Left lung (tissue), 10 donors: ENCODE results near the gene ZFP3. TPM values are rescaled to one million over a fixed set of nuclear protein-coding genes. Genes with fewer than 3 reads are reported as not detected.
"Not testable (repeated sequence)": the region's sequence is repeated elsewhere in the genome, so short reads cannot be mapped to it uniquely, and the experiment has no call there.

Source experiments
- ATAC-seq: fragments of 200-7000 bp; cut with Tn5 transposase; one replicate; pipeline ENCODE4 v1.9.1; 2020; ENCODE audit warnings: moderate library complexity
- DNase-seq, 4 donors: peaks; one replicate each; pipeline ENCODE4 v3.0.0-alpha.2; 2013 to 2020
- H3K27ac ChIP-seq, 2 donors: fragments of 200-600 bp; sonication (generic) in 1 of 2; one replicate each; pipeline versions ENCODE4 v1.5.0 to v1.8.0; 2020 to 2021
- H3K27me3 ChIP-seq, 2 donors: fragments of 200-600 bp; sonication (generic) in 1 of 2; one replicate each; pipeline versions ENCODE4 v1.5.0 to v1.8.0; 2020 to 2021
- H3K36me3 ChIP-seq, 2 donors: fragments of 200-600 bp; sonication (generic) in 1 of 2; one replicate each; pipeline versions ENCODE4 v1.5.0 to v1.8.0; 2020 to 2021
- H3K4me1 ChIP-seq, 2 donors: fragments of 200-600 bp; one replicate each; pipeline ENCODE4 v1.8.0; 2021
- H3K4me3 ChIP-seq, 2 donors: fragments of 200-600 bp; sonication (generic) in 1 of 2; one replicate each; pipeline versions ENCODE4 v1.5.0 to v1.8.0; 2020 to 2021; ENCODE audit warnings: mild to moderate bottlenecking in 1 of 2
- H3K9me3 ChIP-seq, 2 donors: fragments of 200-600 bp; sonication (generic) in 1 of 2; one replicate each; pipeline versions ENCODE4 v1.5.0 to v1.8.0; 2020 to 2021
- intact Hi-C, 2 donors: fragments of 100-400 bp; cut with DNase I; formaldehyde crosslinking; loops; one replicate each; pipeline versions ENCODE4 v1.11.2 to v1.14.2; 2022
- polyA plus RNA-seq, 6 donors: library from polyadenylated mRNA; unstranded; fragments of 120-200 nt; gene quantifications; one replicate each; pipeline ENCODE4 v1.2.1, GENCODE V29; 2013; ENCODE audit not compliant: insufficient read length in 6 of 6
- total RNA-seq, 2 donors: library from RNA; stranded (reverse); fragmentation: NEBNext Ultra II Directional; extraction: Animal tissue kit (Norgen Biotek cat#: 25700); gene quantifications; one replicate each; pipeline ENCODE4 v1.2.1, GENCODE V29; 2021
- TF ChIP-seq, protein P1 (sequence below), 2 donors: fragments of 200-600 bp; sonication (generic) in 1 of 2; IDR thresholded peaks; one replicate each; pipeline versions ENCODE4 v1.5.0 to v1.8.0; 2021; ENCODE audit warnings: antibody characterized with exemption in 2 of 2
- donor health status: DM: no; HTN: yes; CAD: no.
- donor health status: DM: no; HTN: no; CAD: no.

The ZFP3 gene
- total and polyA plus RNA-seq, 8 donors, result 4.9 to 10.3 (median 9.3) TPM

DNA sequence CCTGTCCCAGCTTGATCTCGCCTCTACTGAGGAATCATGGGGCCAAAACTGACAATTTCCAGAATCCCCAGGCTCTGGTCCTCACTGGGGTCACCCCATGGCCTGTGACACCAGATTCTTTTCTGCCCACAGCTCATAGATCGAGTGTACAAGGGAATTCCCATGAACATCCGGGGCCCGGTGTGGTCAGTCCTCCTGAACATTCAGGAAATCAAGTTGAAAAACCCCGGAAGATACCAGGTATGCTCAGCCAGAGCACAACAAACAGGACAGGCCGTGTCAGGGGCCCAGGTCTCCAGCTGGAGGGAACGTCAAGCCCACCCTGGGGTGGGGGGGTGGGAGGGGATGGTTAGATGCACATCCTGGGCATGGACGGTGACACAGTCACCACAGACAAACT is 55.0 kb downstream of the ZFP3 start:
- H3K4me1 ChIP-seq, result no peaks in the 10 kb centered on the region
- H3K4me3 ChIP-seq, result no peak overlapping the region
- no peak for ATAC-seq
- intact Hi-C loops, result no loop called here
- no peaks in the 10 kb centered on the region for H3K27me3 ChIP-seq
- no peaks in the 10 kb centered on the region for H3K9me3 ChIP-seq
- TF ChIP-seq, protein P1, sequence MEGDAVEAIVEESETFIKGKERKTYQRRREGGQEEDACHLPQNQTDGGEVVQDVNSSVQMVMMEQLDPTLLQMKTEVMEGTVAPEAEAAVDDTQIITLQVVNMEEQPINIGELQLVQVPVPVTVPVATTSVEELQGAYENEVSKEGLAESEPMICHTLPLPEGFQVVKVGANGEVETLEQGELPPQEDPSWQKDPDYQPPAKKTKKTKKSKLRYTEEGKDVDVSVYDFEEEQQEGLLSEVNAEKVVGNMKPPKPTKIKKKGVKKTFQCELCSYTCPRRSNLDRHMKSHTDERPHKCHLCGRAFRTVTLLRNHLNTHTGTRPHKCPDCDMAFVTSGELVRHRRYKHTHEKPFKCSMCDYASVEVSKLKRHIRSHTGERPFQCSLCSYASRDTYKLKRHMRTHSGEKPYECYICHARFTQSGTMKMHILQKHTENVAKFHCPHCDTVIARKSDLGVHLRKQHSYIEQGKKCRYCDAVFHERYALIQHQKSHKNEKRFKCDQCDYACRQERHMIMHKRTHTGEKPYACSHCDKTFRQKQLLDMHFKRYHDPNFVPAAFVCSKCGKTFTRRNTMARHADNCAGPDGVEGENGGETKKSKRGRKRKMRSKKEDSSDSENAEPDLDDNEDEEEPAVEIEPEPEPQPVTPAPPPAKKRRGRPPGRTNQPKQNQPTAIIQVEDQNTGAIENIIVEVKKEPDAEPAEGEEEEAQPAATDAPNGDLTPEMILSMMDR (IDR thresholded peaks at IDR 0.05), result no peak
- DNase-seq, result no peak
- H3K27ac ChIP-seq, result no peak overlapping the region
- H3K36me3 ChIP-seq, result no peaks in the 10 kb centered on the region

DNA sequence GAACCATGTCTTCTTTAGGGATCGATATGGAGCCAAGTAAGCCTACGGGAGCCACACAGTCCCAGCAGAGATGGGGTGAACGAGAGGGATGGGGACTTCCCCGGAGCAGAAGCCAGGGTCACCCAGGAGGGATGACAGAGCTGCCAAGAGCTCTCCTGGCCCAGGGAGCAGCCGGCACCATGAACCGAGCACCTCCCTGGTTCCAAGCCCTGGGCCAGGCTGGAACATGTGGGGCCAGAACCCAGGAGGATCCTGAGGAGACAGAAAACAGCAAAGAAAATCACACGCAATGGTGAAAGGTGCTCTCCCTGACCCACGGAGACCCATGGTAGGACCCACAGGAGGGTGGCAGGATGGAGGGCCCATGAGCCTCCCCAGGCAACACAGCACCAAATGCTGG is 55.7 kb downstream of the ZFP3 start:
- H3K9me3 ChIP-seq, H3K4me1 ChIP-seq, H3K36me3 ChIP-seq, DNase-seq, ATAC-seq, H3K4me3 ChIP-seq, H3K27me3 ChIP-seq, H3K27ac ChIP-seq, intact Hi-C loops: not testable (repeated sequence)

DNA sequence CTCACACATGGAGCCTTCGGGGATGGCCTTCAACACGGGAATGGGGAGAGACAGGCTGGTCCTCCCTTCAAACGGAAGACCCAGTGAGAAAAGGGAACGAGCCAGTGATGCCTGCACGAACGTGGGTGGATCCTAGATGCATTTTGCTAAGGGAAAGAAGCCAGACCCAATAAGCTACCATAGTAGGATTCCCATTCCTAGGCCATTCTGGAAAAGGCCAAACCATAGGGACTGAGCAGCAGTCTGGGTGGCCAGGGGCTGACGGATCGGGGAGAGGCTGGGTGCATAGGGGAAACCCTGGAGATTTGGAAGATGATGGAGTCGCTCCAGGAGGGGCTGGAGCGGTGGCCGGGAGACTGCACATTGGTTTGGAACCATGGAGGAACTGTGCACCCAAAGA is 56.3 kb downstream of the ZFP3 start:
- H3K9me3 ChIP-seq, H3K36me3 ChIP-seq, H3K4me3 ChIP-seq, H3K4me1 ChIP-seq, ATAC-seq, intact Hi-C loops, H3K27me3 ChIP-seq, H3K27ac ChIP-seq, DNase-seq: not testable (repeated sequence)

DNA sequence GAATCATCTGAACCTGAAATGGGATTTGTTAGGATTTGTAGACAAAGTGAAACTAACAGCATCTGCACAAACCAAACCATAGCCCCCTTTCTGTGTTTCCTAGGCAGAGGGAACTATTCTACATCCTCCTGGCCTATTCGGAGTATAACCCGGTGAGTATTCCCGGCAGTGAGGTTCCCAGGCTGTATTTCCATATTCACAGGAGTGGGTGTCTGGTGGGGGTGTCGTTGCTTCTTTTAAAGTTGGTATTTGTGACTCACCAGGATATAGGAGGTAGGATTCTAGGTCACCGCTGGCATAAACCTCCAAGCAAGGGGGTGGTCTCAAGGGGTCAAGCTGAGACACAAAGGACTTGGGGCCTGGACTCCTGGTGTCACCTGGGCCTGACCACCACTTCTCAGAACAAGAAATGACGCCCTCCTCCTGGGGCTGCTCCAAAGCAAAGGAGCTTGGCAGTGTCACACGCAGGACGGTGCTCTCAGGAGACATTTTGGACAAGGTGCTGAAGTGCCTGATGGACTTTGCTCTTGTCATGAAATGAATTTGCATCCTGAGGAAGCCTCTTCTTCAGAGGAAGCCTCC is 57.0 kb downstream of the ZFP3 start:
- ATAC-seq, H3K36me3 ChIP-seq, H3K27me3 ChIP-seq, intact Hi-C loops, H3K9me3 ChIP-seq, H3K27ac ChIP-seq, H3K4me3 ChIP-seq, H3K4me1 ChIP-seq, DNase-seq: not testable (repeated sequence)

DNA sequence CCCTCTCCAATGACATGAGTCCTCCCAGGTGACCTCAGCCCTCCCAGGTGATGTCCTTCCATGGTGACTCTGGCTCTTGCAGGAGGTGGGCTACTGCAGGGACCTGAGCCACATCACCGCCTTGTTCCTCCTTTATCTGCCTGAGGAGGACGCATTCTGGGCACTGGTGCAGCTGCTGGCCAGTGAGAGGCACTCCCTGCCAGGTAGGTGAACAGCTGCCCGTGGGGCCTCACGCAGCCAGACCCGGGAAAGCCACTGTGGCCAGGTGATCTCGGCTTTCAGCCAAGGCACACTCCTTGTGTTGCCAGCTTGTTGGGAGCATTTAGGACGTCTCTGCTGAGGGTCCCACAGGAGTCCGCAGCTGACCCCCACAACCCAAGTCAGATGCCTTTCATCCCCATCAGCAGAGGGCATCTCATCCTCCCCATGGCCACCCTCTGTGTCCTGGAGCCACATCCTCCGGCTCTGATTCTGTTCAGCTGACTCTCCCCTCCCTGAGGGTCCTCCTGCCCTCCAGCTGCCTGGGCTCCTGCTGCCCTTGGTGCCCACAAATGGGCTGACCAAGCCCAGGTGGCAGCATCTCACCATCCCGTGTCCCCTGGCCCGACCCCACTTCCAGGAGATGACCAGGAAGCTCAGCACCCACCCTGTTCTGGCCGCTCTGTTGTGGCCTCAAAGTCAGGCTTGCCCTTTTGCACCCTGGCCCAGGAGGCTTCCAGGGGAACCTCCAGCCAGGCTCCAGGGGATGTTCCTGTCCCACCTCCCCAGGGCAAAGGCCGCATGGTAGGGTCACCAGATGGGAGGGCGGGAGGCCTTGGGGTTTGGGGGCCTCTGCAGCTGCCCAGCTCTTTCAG is 57.7 kb downstream of the ZFP3 start:
- ATAC-seq, result no peak
- no peak overlapping the region for H3K4me3 ChIP-seq
- no peak for DNase-seq
- H3K4me1 ChIP-seq, result no peaks in the 10 kb centered on the region
- TF ChIP-seq, protein P1 (IDR thresholded peaks at IDR 0.05), result no peak
- intact Hi-C loops, result no loop called here
- H3K36me3 ChIP-seq, result no peaks in the 10 kb centered on the region
- H3K27me3 ChIP-seq, result no peaks in the 10 kb centered on the region
- H3K9me3 ChIP-seq, result no peaks in the 10 kb centered on the region
- no peak overlapping the region for H3K27ac ChIP-seq

DNA sequence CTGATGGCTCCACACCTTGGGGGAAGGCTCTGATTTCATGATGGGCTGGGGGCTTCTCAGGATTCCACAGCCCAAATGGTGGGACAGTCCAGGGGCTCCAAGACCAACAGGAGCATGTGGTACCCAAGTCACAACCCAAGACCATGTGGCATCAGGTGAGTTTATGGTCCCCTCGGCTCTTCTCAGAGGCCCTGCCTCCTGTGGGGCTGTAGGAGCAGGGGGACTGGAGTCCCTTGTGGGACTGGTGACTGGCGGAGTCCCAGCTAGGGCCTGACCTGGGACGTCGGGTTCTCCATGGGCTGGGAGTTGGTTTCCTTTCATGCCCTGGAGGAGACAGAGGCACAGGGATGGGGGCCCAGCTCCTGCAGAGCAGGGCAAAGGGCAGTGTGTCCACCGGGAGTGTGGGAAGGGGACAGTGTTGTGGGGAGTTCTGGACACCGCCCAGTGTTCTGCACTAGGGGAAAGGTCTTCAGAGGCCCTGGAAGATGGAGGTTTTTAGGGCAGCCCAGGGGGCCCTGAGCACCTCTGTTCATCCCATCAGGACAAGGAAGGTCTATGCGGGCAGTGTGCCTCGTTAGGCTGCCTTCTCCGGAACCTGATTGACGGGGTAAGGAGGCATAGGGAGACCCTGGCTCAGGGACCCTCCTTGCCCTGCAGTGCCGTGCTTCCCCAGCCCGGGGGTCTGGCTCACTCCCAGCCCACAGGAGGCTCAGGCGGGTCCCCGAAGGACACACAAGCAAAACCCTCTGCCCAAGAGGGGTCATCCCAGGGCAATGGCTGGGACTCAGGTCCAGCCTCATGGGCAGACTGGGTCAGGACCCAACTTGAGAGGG is 58.5 kb downstream of the ZFP3 start:
- H3K9me3 ChIP-seq, H3K27me3 ChIP-seq, H3K27ac ChIP-seq, H3K4me3 ChIP-seq, DNase-seq, intact Hi-C loops, ATAC-seq, H3K4me1 ChIP-seq, H3K36me3 ChIP-seq: not testable (repeated sequence)

DNA sequence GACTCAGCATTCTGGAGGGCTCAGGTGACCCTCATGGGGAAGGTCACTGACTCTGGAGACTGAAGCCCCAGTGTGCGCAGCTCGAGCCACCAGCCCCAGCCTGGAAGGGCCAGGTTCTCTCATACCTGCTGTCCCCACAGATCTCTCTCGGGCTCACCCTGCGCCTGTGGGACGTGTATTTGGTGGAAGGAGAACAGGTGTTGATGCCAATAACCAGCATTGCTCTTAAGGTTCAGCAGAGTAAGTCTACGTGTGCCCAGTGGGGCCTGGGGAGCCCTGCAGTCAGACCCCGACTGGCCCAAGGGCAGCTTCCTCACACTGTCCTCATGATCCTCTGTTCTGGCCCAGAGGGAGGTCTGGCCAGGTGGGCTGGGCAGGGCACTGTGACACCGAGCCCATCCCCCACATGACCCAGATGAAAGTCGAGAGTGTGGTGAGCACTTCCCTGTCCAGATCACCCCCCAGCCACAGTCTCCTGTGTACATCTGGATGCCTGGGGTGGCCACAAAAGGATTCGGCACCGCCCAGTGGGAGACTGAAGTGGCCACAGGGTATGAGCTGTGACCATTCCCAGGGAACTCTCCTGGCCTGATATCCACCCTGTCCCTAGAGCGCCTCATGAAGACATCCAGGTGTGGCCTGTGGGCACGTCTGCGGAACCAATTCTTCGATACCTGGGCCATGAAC is 59.4 kb downstream of the ZFP3 start:
- H3K9me3 ChIP-seq, H3K4me1 ChIP-seq, H3K36me3 ChIP-seq, ATAC-seq, H3K27ac ChIP-seq, intact Hi-C loops, DNase-seq, H3K27me3 ChIP-seq, H3K4me3 ChIP-seq: not testable (repeated sequence)

DNA sequence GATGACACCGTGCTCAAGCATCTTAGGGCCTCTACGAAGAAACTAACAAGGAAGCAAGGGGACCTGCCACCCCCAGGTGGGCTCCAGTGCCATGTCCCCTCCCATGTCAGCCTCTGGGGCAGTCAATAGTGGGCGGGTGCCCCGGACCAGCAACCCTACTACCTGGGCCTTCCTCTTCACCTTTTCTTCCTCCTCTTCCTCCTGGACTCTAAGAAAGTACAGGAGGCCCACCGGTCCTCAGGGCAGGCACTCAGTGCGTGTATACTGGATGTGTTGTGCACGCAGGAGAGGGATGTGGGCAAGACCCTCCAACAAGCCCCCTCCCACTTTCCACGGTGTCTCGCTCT is 59.9 kb downstream of the ZFP3 start:
- H3K4me1 ChIP-seq, H3K27me3 ChIP-seq, H3K36me3 ChIP-seq, H3K4me3 ChIP-seq, DNase-seq, intact Hi-C loops, H3K27ac ChIP-seq, ATAC-seq, H3K9me3 ChIP-seq: not testable (repeated sequence)
